A549 (cell line): ENCODE data around the gene UNC5C. TPM values are rescaled to one million over a fixed set of nuclear protein-coding genes. Genes with fewer than 3 reads are reported as not detected.

Experiments used
- ATAC-seq, 2 experiments: fragments of 200-7000 bp in 1 of 2; fragments of >200 bp in 1 of 2; cut with Nextera tagmentation in 1 of 2; cut with Tn5 transposase in 1 of 2; 3 replicates each; pipeline versions ENCODE4 v1.8.0 to v1.9.1; 2018 to 2020; ENCODE audit warnings: mild to moderate bottlenecking in 1 of 2, moderate library complexity in 1 of 2
- CTCF ChIA-PET: fragments of 300-600 bp; sonication (Branson Sonifier 250); formaldehyde crosslinking; extraction: SDS; loops from one replicate; lab custom pipeline; 2021; ENCODE audit warnings: antibody characterized with exemption, inconsistent platforms; lab: Yijun Ruan, JAX
- POLR2A ChIA-PET: fragments of 350-600 bp; formaldehyde crosslinking; extraction: SDS; loops from one replicate; lab custom pipeline; 2021; ENCODE audit warnings: antibody characterized with exemption, inconsistent platforms; lab: Yijun Ruan, JAX
- DNase-seq, 2 experiments: peaks; one replicate each; pipeline versions ENCODE4 v3.0.0 to v3.0.0-alpha.2; 2011 to 2016; ENCODE audit warnings: low read depth in 1 of 2, low spot score in 1 of 2
- FAIRE-seq: peaks from 2 replicates; lab custom pipeline; 2011; peaks lifted over from hg19 to GRCh38; lab: Jason Lieb, UNC
- H3K27ac ChIP-seq, 2 experiments: fragments of >200 bp; sonication (Bioruptor Twin); formaldehyde crosslinking; 3 replicates each; pipeline ENCODE4 v1.5.1; 2016 to 2017
- H3K4me1 ChIP-seq: fragments of >200 bp; sonication (Bioruptor Twin); formaldehyde crosslinking; 3 replicates; pipeline ENCODE4 v1.6.1; 2016
- H3K4me2 ChIP-seq: fragments of >200 bp; sonication (Bioruptor Twin); formaldehyde crosslinking; 3 replicates; pipeline ENCODE4 v1.6.1; 2016
- H3K4me3 ChIP-seq: fragments of >200 bp; sonication (Bioruptor Twin); formaldehyde crosslinking; 3 replicates; pipeline ENCODE4 v1.5.1; 2016
- H3K9me3 ChIP-seq: fragments of >200 bp; sonication (Bioruptor Twin); formaldehyde crosslinking; 3 replicates; pipeline ENCODE4 v1.6.1; 2016
- FOSB ChIP-seq: fragments of 250-450 bp; sonication (Bioruptor Pico); IDR thresholded peaks from 2 replicates; pipeline ENCODE4 v1.5.0; 2020; ENCODE audit warnings: mild to moderate bottlenecking, moderate library complexity
- HDAC2 ChIP-seq: fragments of 200-600 bp; sonication (generic); IDR thresholded peaks from 2 replicates; pipeline ENCODE4 v1.6.1; 2016
- MAFK ChIP-seq: fragments of 450-650 bp; IDR thresholded peaks from 2 replicates; pipeline ENCODE4 v1.6.1; 2014; ENCODE audit not compliant: partially characterized antibody
- NFE2L2 ChIP-seq: fragments of 150-350 bp; conservative IDR thresholded peaks from 2 replicates; pipeline ENCODE4 v1.6.1; 2014; ENCODE audit warnings: low read length
- RAD21 ChIP-seq, 2 experiments: fragments of >200 bp in 1 of 2; sonication (Bioruptor Twin) in 1 of 2; formaldehyde crosslinking in 1 of 2; IDR thresholded peaks in 1 of 2; conservative IDR thresholded peaks in 1 of 2; 2 replicates in 1 of 2; 3 replicates in 1 of 2; pipeline ENCODE4 v1.6.1; 2012 to 2018; ENCODE audit warnings: inconsistent platforms in 1 of 2
- RARB ChIP-seq: fragments of 250-450 bp; sonication (Bioruptor Pico); IDR thresholded peaks from 2 replicates; pipeline ENCODE4 v1.8.0; 2021; ENCODE audit warnings: mild to moderate bottlenecking, moderate library complexity
- RNF2 ChIP-seq: fragments of 200-600 bp; sonication (generic); IDR thresholded peaks from 2 replicates; pipeline ENCODE4 v1.6.1; 2016; ENCODE audit warnings: low read depth, mild to moderate bottlenecking, antibody characterized with exemption, moderate library complexity, borderline replicate concordance
- SREBF2 ChIP-seq: fragments of 450-650 bp; IDR thresholded peaks from 2 replicates; pipeline ENCODE4 v1.6.1; 2014; ENCODE audit warnings: mild to moderate bottlenecking, moderate library complexity
- ZC3H11A ChIP-seq: fragments of 450-650 bp; IDR thresholded peaks from 2 replicates; pipeline ENCODE4 v1.6.1; 2014; ENCODE audit warnings: antibody characterized with exemption, mild to moderate bottlenecking
- ZFP36 ChIP-seq: fragments of 450-650 bp; IDR thresholded peaks from 2 replicates; pipeline ENCODE4 v1.6.1; 2014; ENCODE audit warnings: borderline replicate concordance; ENCODE audit not compliant: partially characterized antibody
- ZNF302 ChIP-seq: fragments of 250-450 bp; sonication (Bioruptor Pico); IDR thresholded peaks from 2 replicates; pipeline ENCODE4 v1.9.0; 2021; ENCODE audit warnings: inconsistent platforms, mild to moderate bottlenecking, moderate library complexity
- WGBS: methylation state at CpG from one replicate; pipeline ENCODE4 v1.1.6; 2017; ENCODE audit errors: missing lambda C conversion rate; 5-methylcytosine and 5-hydroxymethylcytosine counted together
- polyA plus RNA-seq, 4 experiments: library from polyadenylated mRNA; depleted of rRNA in 3 of 4; stranded (reverse); fragments of >200 nt; fragmentation: RNase III in 1 of 4; extraction: RNeasy Plus Mini Kit Qiagen cat#74134 plus additional on column Dnase treatment in 1 of 4; gene quantifications; 2 replicates in 3 of 4; 3 replicates in 1 of 4; pipeline ENCODE4 v1.2.3, GENCODE V29; 2011 to 2017
- TF ChIP-seq, protein P1 (sequence below): fragments of 200-600 bp; sonication (generic); IDR thresholded peaks from 2 replicates; pipeline ENCODE4 v1.6.1; 2016; ENCODE audit warnings: antibody characterized with exemption, mild to moderate bottlenecking, moderate library complexity
- TF ChIP-seq, protein P2 (sequence below): fragments of >200 bp; sonication (Bioruptor Twin); formaldehyde crosslinking; IDR thresholded peaks from 3 replicates; pipeline ENCODE4 v1.6.1; 2016
- TF ChIP-seq, protein P3 (sequence below): fragments of 250-450 bp; sonication (Bioruptor Pico); IDR thresholded peaks from 2 replicates; pipeline ENCODE4 v1.5.0; 2020; ENCODE audit warnings: low read depth, mild to moderate bottlenecking, moderate library complexity
- TF ChIP-seq, protein P4 (sequence below): fragments of 250-450 bp; sonication (Bioruptor Pico); IDR thresholded peaks from 2 replicates; pipeline ENCODE4 v1.5.0; 2021; ENCODE audit warnings: mild to moderate bottlenecking, moderate library complexity, borderline replicate concordance
- TF ChIP-seq, protein P5 (sequence below): fragments of 450-650 bp; IDR thresholded peaks from 2 replicates; pipeline ENCODE4 v1.6.1; 2014; ENCODE audit warnings: antibody characterized with exemption

Gene UNC5C
- polyA plus RNA-seq, 2 of the 4 experiments (the other 2 are of a cell fraction) = 0.13 TPM; not detected in 1

GRCh38 chr4:95540227-95540626, 8.5 kb downstream of the UNC5C start:
- no peak overlapping the region for H3K27ac ChIP-seq
- no peak overlapping the region for H3K4me3 ChIP-seq
- H3K9me3 ChIP-seq = no peaks in the 10 kb centered on the region
- H3K4me2 ChIP-seq = no peak overlapping the region
- 51% methylated on average over 3 of the region's 3 CpGs for WGBS
- H3K4me1 ChIP-seq = no peaks in the 10 kb centered on the region
- TF ChIP-seq, protein P1, sequence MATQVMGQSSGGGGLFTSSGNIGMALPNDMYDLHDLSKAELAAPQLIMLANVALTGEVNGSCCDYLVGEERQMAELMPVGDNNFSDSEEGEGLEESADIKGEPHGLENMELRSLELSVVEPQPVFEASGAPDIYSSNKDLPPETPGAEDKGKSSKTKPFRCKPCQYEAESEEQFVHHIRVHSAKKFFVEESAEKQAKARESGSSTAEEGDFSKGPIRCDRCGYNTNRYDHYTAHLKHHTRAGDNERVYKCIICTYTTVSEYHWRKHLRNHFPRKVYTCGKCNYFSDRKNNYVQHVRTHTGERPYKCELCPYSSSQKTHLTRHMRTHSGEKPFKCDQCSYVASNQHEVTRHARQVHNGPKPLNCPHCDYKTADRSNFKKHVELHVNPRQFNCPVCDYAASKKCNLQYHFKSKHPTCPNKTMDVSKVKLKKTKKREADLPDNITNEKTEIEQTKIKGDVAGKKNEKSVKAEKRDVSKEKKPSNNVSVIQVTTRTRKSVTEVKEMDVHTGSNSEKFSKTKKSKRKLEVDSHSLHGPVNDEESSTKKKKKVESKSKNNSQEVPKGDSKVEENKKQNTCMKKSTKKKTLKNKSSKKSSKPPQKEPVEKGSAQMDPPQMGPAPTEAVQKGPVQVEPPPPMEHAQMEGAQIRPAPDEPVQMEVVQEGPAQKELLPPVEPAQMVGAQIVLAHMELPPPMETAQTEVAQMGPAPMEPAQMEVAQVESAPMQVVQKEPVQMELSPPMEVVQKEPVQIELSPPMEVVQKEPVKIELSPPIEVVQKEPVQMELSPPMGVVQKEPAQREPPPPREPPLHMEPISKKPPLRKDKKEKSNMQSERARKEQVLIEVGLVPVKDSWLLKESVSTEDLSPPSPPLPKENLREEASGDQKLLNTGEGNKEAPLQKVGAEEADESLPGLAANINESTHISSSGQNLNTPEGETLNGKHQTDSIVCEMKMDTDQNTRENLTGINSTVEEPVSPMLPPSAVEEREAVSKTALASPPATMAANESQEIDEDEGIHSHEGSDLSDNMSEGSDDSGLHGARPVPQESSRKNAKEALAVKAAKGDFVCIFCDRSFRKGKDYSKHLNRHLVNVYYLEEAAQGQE = no peak
- TF ChIP-seq, protein P2, sequence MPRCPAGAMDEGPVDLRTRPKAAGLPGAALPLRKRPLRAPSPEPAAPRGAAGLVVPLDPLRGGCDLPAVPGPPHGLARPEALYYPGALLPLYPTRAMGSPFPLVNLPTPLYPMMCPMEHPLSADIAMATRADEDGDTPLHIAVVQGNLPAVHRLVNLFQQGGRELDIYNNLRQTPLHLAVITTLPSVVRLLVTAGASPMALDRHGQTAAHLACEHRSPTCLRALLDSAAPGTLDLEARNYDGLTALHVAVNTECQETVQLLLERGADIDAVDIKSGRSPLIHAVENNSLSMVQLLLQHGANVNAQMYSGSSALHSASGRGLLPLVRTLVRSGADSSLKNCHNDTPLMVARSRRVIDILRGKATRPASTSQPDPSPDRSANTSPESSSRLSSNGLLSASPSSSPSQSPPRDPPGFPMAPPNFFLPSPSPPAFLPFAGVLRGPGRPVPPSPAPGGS = no peak
- TF ChIP-seq, protein P3, sequence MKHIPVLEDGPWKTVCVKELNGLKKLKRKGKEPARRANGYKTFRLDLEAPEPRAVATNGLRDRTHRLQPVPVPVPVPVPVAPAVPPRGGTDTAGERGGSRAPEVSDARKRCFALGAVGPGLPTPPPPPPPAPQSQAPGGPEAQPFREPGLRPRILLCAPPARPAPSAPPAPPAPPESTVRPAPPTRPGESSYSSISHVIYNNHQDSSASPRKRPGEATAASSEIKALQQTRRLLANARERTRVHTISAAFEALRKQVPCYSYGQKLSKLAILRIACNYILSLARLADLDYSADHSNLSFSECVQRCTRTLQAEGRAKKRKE = no peak
- ChIA-PET POLR2A (no interaction called here), CTCF (no interaction called here)
- no peak for ATAC-seq
- no peak for DNase-seq
- no peak for FAIRE-seq

DNA sequence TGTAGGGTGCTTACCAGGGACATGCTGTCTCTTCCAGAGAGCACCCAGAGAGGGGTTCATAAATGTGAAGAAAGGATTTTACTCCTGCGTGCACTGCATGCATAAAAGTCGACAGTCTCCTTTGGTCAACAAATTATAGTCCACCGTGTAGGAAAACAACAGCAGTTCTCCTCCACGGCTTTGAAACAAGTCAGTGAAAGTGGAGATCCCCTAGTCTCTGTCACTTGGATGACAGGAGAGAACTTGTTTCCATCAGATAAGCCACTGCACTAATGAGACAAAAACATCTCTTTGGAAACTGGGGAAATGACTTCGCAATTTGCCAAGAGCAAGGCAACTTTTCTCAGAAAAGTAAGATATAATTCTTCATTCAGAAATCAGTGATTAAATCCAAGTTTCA, 9.7 kb downstream of the UNC5C start:
- no peak overlapping the region for H3K4me3 ChIP-seq
- no peaks in the 10 kb centered on the region for H3K9me3 ChIP-seq
- no peak for FAIRE-seq
- no peak for ATAC-seq
- no peak for DNase-seq
- H3K4me2 ChIP-seq = no peak overlapping the region
- TF ChIP-seq RNF2 (no peak), RARB (no peak), MAFK (no peak), ZNF302 (CRISPR knock-in tag) (no peak), NFE2L2 (no peak), FOSB (CRISPR knock-in tag) (no peak), ZFP36 (no peak), SREBF2 (no peak), RAD21 (conservative IDR thresholded peaks at IDR 0.05 in 1 of 2, IDR thresholded peaks at IDR 0.05 in 1 of 2) (no peak), ZC3H11A (no peak), HDAC2 (no peak)
- TF ChIP-seq, protein P4, sequence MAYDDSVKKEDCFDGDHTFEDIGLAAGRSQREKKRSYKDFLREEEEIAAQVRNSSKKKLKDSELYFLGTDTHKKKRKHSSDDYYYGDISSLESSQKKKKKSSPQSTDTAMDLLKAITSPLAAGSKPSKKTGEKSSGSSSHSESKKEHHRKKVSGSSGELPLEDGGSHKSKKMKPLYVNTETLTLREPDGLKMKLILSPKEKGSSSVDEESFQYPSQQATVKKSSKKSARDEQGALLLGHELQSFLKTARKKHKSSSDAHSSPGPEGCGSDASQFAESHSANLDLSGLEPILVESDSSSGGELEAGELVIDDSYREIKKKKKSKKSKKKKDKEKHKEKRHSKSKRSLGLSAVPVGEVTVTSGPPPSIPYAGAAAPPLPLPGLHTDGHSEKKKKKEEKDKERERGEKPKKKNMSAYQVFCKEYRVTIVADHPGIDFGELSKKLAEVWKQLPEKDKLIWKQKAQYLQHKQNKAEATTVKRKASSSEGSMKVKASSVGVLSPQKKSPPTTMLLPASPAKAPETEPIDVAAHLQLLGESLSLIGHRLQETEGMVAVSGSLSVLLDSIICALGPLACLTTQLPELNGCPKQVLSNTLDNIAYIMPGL (CRISPR knock-in tag) = no peak
- TF ChIP-seq, protein P5, sequence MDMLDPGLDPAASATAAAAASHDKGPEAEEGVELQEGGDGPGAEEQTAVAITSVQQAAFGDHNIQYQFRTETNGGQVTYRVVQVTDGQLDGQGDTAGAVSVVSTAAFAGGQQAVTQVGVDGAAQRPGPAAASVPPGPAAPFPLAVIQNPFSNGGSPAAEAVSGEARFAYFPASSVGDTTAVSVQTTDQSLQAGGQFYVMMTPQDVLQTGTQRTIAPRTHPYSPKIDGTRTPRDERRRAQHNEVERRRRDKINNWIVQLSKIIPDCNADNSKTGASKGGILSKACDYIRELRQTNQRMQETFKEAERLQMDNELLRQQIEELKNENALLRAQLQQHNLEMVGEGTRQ = no peak
- TF ChIP-seq, all 56 proteins: peak for 0
- Histone ChIP-seq H3K27ac (no peak overlapping the region), H3K4me1 (no peaks in the 10 kb centered on the region)
- ChIA-PET POLR2A (no interaction called here), CTCF (no interaction called here)
- 64% methylated on average over 5 of the region's 5 CpGs for WGBS
